H1 (cell line): Measurements from ENCODE around the gene TPO. TPM values are rescaled to one million over a fixed set of nuclear protein-coding genes. Genes with fewer than 3 reads are reported as not detected.

Experiments used
- CTCF ChIA-PET: fragments of 300-600 bp; sonication (Branson Sonifier 250); formaldehyde crosslinking; loops from one replicate; lab custom pipeline; 2021; ENCODE audit not compliant: partially characterized antibody; lab: Charles Lee
- POLR2A ChIA-PET: fragments of 300-600 bp; sonication (Branson Sonifier 250); formaldehyde crosslinking; loops from one replicate; lab custom pipeline; 2021; ENCODE audit warnings: inconsistent platforms; ENCODE audit not compliant: partially characterized antibody; lab: Charles Lee
- DNase-seq, 2 experiments: peaks; one replicate each; pipeline versions ENCODE4 v3.0.0 to v3.0.0-alpha.2; 2010 to 2022; ENCODE audit warnings: low spot score in 2 of 2, low read depth in 1 of 2, mixed read lengths in 1 of 2
- FAIRE-seq: peaks from 2 replicates; lab custom pipeline; 2011; peaks lifted over from hg19 to GRCh38; lab: Jason Lieb, UNC
- H2AFZ ChIP-seq: 2 replicates; pipeline ENCODE4 v1.8.1; 2012; ENCODE audit warnings: low read length, inconsistent platforms
- H2AK5ac ChIP-seq: 2 replicates; pipeline ENCODE4 v1.6.1; 2013; ENCODE audit warnings: low read depth, low read length
- H2BK120ac ChIP-seq: replicated peaks from 2 replicates; pipeline ENCODE3; 2013; ENCODE audit warnings: low read depth, low read length, inconsistent platforms
- H2BK12ac ChIP-seq: 2 replicates; pipeline ENCODE4 v1.6.1; 2013; ENCODE audit warnings: low read depth, low read length
- H2BK15ac ChIP-seq: 2 replicates; pipeline ENCODE4 v1.6.1; 2013; ENCODE audit warnings: low read length
- H2BK20ac ChIP-seq: 2 replicates; pipeline ENCODE4 v1.6.1; 2013; ENCODE audit warnings: low read length
- H2BK5ac ChIP-seq: 2 replicates; pipeline ENCODE4 v1.6.1; 2013; ENCODE audit warnings: low read depth, low read length
- H3K14ac ChIP-seq: 2 replicates; pipeline ENCODE4 v1.6.1; 2013; ENCODE audit warnings: inconsistent platforms; ENCODE audit not compliant: insufficient read length
- H3K18ac ChIP-seq: 2 replicates; pipeline ENCODE4 v1.6.1; 2013; ENCODE audit warnings: low read length; ENCODE audit errors: extremely low read depth
- H3K23ac ChIP-seq: 2 replicates; pipeline ENCODE4 v1.6.1; 2013; ENCODE audit warnings: inconsistent platforms; ENCODE audit not compliant: insufficient read length
- H3K23me2 ChIP-seq: 2 replicates; pipeline ENCODE4 v1.6.1; 2013; ENCODE audit warnings: low read depth, low read length
- H3K27ac ChIP-seq: 2 replicates; pipeline ENCODE4 v1.6.1; 2011; ENCODE audit warnings: low read depth, low read length, inconsistent platforms
- H3K27me3 ChIP-seq, 4 experiments: replicated peaks in 1 of 4; 1 replicate in 1 of 4; 2 replicates in 3 of 4; pipeline versions ENCODE4 v1.6.1 to v1.8.1; 2011 to 2013; ENCODE audit warnings: low read length in 3 of 4, mild to moderate bottlenecking in 3 of 4, inconsistent platforms in 2 of 4, mixed read lengths in 2 of 4, moderate library complexity in 1 of 4; ENCODE audit not compliant: control insufficient read depth in 3 of 4, insufficient read depth in 3 of 4; ENCODE audit errors: extremely low read depth in 1 of 4
- H3K36me3 ChIP-seq, 4 experiments: 2 replicates each; pipeline versions ENCODE4 v1.6.1 to v1.8.1; 2011 to 2013; ENCODE audit warnings: mild to moderate bottlenecking in 4 of 4, low read length in 3 of 4, moderate library complexity in 2 of 4, control low read depth in 1 of 4, inconsistent platforms in 1 of 4; ENCODE audit not compliant: insufficient read depth in 4 of 4, control insufficient read depth in 2 of 4
- H3K4ac ChIP-seq: replicated peaks from 2 replicates; pipeline ENCODE3; 2013; ENCODE audit warnings: low read length, low read depth, mixed read lengths, inconsistent platforms; ENCODE audit not compliant: insufficient read length
- H3K4me1 ChIP-seq, 4 experiments: replicated peaks in 1 of 4; 1 replicate in 1 of 4; 2 replicates in 3 of 4; pipeline versions ENCODE4 v1.6.1 to v1.8.1; 2011 to 2013; ENCODE audit warnings: low read length in 3 of 4, inconsistent platforms in 2 of 4, mixed read lengths in 1 of 4; ENCODE audit not compliant: insufficient read depth in 4 of 4, control insufficient read depth in 3 of 4
- H3K4me2 ChIP-seq, 2 experiments: 2 replicates each; pipeline versions ENCODE4 v1.6.1 to v1.8.1; 2011 to 2013; ENCODE audit warnings: low read depth in 2 of 2, low read length in 2 of 2, control low read depth in 1 of 2, inconsistent platforms in 1 of 2, mild to moderate bottlenecking in 1 of 2; ENCODE audit not compliant: insufficient read depth in 1 of 2
- H3K4me3 ChIP-seq, 4 experiments: fragments of 200-600, 300-600 bp in 1 of 4; sonication (generic), shearing (Covaris generic), sonication (Bioruptor Twin) in 1 of 4; 2 replicates each; pipeline versions ENCODE4 v1.5.1 to v1.8.1; 2011 to 2016; ENCODE audit warnings: low read length in 4 of 4, low read depth in 3 of 4, control low read depth in 2 of 4, inconsistent platforms in 2 of 4, mild to moderate bottlenecking in 2 of 4, mixed read lengths in 1 of 4, moderate library complexity in 1 of 4; ENCODE audit not compliant: insufficient read depth in 2 of 4; ENCODE audit errors: extremely low read depth in 1 of 4
- H3K56ac ChIP-seq: replicated peaks from 2 replicates; pipeline ENCODE3; 2013; ENCODE audit warnings: low read depth, mild to moderate bottlenecking, mixed read lengths, low read length, inconsistent platforms; ENCODE audit not compliant: insufficient read length
- H3K79me1 ChIP-seq: 2 replicates; pipeline ENCODE4 v1.6.1; 2013; ENCODE audit warnings: low read depth, low read length, control low read depth
- H3K79me2 ChIP-seq, 2 experiments: 2 replicates each; pipeline versions ENCODE4 v1.6.1 to v1.8.1; 2012 to 2013; ENCODE audit warnings: low read length in 2 of 2, mild to moderate bottlenecking in 2 of 2, inconsistent platforms in 1 of 2; ENCODE audit not compliant: insufficient read depth in 2 of 2, control insufficient read depth in 1 of 2
- H3K9ac ChIP-seq, 4 experiments: replicated peaks in 1 of 4; 1 replicate in 1 of 4; 2 replicates in 3 of 4; pipeline versions ENCODE4 v1.6.1 to v1.8.1; 2011 to 2013; ENCODE audit warnings: low read depth in 3 of 4, low read length in 3 of 4, control low read depth in 2 of 4, mild to moderate bottlenecking in 2 of 4, moderate library complexity in 2 of 4, inconsistent platforms in 1 of 4; ENCODE audit errors: extremely low read depth in 1 of 4
- H3K9me3 ChIP-seq, 2 experiments: 2 replicates each; pipeline versions ENCODE4 v1.6.1 to v1.8.1; 2012 to 2013; ENCODE audit warnings: mild to moderate bottlenecking in 2 of 2, moderate library complexity in 2 of 2, control low read depth in 1 of 2, inconsistent platforms in 1 of 2, low read depth in 1 of 2, low read length in 1 of 2, mixed read lengths in 1 of 2; ENCODE audit not compliant: insufficient read depth in 2 of 2
- H4K20me1 ChIP-seq, 2 experiments: replicated peaks in 1 of 2; 2 replicates each; pipeline versions ENCODE3 to v1.8.1; 2011 to 2013; ENCODE audit warnings: inconsistent platforms in 2 of 2, low read length in 2 of 2, mild to moderate bottlenecking in 1 of 2; ENCODE audit not compliant: insufficient read depth in 2 of 2, control insufficient read depth in 1 of 2
- H4K5ac ChIP-seq: 2 replicates; pipeline ENCODE4 v1.6.1; 2013; ENCODE audit warnings: low read length, low read depth, mixed read lengths, inconsistent platforms; ENCODE audit not compliant: insufficient read length
- H4K8ac ChIP-seq: 2 replicates; pipeline ENCODE4 v1.8.0; 2013; ENCODE audit warnings: mild to moderate bottlenecking, moderate library complexity, low read length, inconsistent platforms; ENCODE audit not compliant: insufficient read depth; ENCODE audit errors: extremely low read depth
- H4K91ac ChIP-seq: replicated peaks from 2 replicates; pipeline ENCODE3; 2013; ENCODE audit warnings: low read length, mixed read lengths, inconsistent platforms; ENCODE audit not compliant: insufficient read length
- BCL11A ChIP-seq, 2 experiments: IDR thresholded peaks; one replicate each; pipeline ENCODE4 v1.6.1; 2011; ENCODE audit warnings: low read depth in 2 of 2, low read length in 2 of 2, mild to moderate bottlenecking in 2 of 2
- CHD1 ChIP-seq: IDR thresholded peaks from 2 replicates; pipeline ENCODE4 v1.6.1; 2012; ENCODE audit warnings: low read depth, low read length, improper control_type of control experiment
- EP300 ChIP-seq, 2 experiments: IDR thresholded peaks; 1 replicate in 1 of 2; 2 replicates in 1 of 2; pipeline ENCODE4 v1.6.1; 2011 to 2012; ENCODE audit warnings: low read depth in 2 of 2, low read length in 2 of 2, mild to moderate bottlenecking in 2 of 2, borderline replicate concordance in 1 of 2, inconsistent platforms in 1 of 2, moderate library complexity in 1 of 2
- FOSL1 ChIP-seq: IDR thresholded peaks from 2 replicates; pipeline ENCODE4 v1.6.1; 2011; ENCODE audit warnings: mild to moderate bottlenecking, low read depth, low read length, moderate library complexity; ENCODE audit not compliant: insufficient read depth
- RBBP5 ChIP-seq: IDR thresholded peaks from 2 replicates; pipeline ENCODE4 v1.7.1; 2012; ENCODE audit warnings: low read depth, mild to moderate bottlenecking, inconsistent platforms, low read length, moderate library complexity, borderline replicate concordance
- SAP30 ChIP-seq: fragments of 300-600 bp; sonication (generic); IDR thresholded peaks from 2 replicates; pipeline ENCODE4 v1.7.1; 2012; ENCODE audit warnings: low read length, moderate library complexity, mild to moderate bottlenecking, inconsistent platforms; ENCODE audit not compliant: insufficient read depth, insufficient replicate concordance
- WGBS, 2 experiments: shearing (Covaris generic) in 1 of 2; methylation state at CpG; one replicate each; pipeline versions ENCODE4 v1.1.6 to v1.1.7; 2013 to 2015; ENCODE audit warnings: low lambda C conversion rate in 2 of 2, mixed read lengths in 2 of 2, inconsistent platforms in 1 of 2, low coverage in 1 of 2, missing lambda C conversion rate in 1 of 2; ENCODE audit not compliant: insufficient replicate concordance in 2 of 2, insufficient coverage in 1 of 2, insufficient read length in 1 of 2; ENCODE audit errors: extremely low coverage in 1 of 2, missing lambda C conversion rate in 1 of 2; 5-methylcytosine and 5-hydroxymethylcytosine counted together
- polyA plus RNA-seq, 7 experiments: library from polyadenylated mRNA; depleted of rRNA in 3 of 7; stranded (reverse) in 5 of 7; unstranded in 2 of 7; fragments of >200 nt in 5 of 7; fragments of 200-250 nt in 2 of 7; gene quantifications; 1 replicate in 5 of 7; 2 replicates in 1 of 7; 4 replicates in 1 of 7; pipeline versions ENCODE4 v1.2.1 to v1.2.3, GENCODE V29; 2011 to 2013; ENCODE audit warnings: missing spikeins in 2 of 7, mixed read lengths in 2 of 7
- total RNA-seq: library from RNA; stranded (reverse); fragmentation: NEBNext Ultra II Directional; extraction: Animal tissue kit (Norgen Biotek cat#: 25700); gene quantifications from 2 replicates; pipeline ENCODE4 v1.2.1, GENCODE V29; 2021

TPO gene
- total and polyA plus RNA-seq, 2 of the 8 experiments (the other 6 are each of a cell fraction or from before 2014, with no cell fraction given), result not detected

DNA sequence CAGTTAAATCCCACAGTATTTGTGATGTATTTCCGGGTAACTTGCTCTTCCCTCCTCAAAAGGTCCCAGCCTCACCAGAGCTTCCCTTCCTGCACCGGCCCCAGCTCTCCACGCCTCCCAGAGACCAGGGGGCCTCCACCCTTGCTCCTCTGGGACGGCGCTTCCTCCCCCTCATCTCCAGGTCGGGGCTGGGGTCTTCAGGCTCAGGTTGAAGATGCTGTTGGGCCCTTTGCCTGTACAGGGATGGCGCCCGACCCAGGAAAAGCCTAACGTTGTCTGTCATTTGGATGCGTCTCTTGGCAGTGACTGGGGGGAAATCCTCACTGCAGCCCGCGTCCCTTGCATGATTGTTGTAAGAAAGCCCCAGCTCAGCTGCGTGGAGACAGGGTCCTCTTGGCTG is 126.7 kb downstream of the TPO start:
- Histone ChIP-seq H2AFZ (no peak overlapping the region), H3K27ac (no peak overlapping the region), H3K79me1 (no peaks in the 10 kb centered on the region), H4K5ac (no peak overlapping the region), H2BK5ac (no peak overlapping the region), H3K27me3 (no peaks in the 10 kb centered on the region), H3K79me2 (no peaks in the 10 kb centered on the region), H2BK20ac (no peak overlapping the region), H2BK12ac (no peak overlapping the region), H3K18ac (no peak overlapping the region), H4K91ac (no peak overlapping the region), H2BK15ac (no peak overlapping the region), H2BK120ac (no peak overlapping the region), H4K20me1 (peaks cover 2% of the 10 kb centered on the region in 2 experiments), H3K9me3 (no peaks in the 10 kb centered on the region), H3K14ac (no peak overlapping the region), H3K9ac (no peak overlapping the region), H3K4ac (no peak overlapping the region), H3K36me3 (no peaks in the 10 kb centered on the region)
- CTCF ChIA-PET, result interaction anchor here (0.6 to 3.6 kb wide), 10 partner anchors 10 to 1476 kb away, joined by 3 to 29 read pairs (median 4); no protein-coding TSS in a partner anchor
- FAIRE-seq, result no peak
- WGBS, 2 experiments, result 84% methylated on average over 13 of the region's 13 CpGs; no CpG with 5 or more reads in 1 of the 2 experiments
- TF ChIP-seq RBBP5, result no peak
- no peak for TF ChIP-seq BCL11A (IDR thresholded peaks at IDR 0.05; ENCODE audit: low read depth in 2 of 2, low read length in 2 of 2)
- TF ChIP-seq SAP30, result no peak
- TF ChIP-seq FOSL1, result no peak
- no peak for TF ChIP-seq CHD1
- no peak for TF ChIP-seq EP300 (IDR thresholded peaks at IDR 0.05; ENCODE audit: borderline replicate concordance in 1 of 2, low read depth in 2 of 2, low read length in 2 of 2)
- TF ChIP-seq, all 59 proteins: peak for 0
- no peak overlapping the region for H3K23ac ChIP-seq
- H3K56ac ChIP-seq, result no peak overlapping the region
- no peaks in the 10 kb centered on the region for H3K4me1 ChIP-seq
- H3K4me3 ChIP-seq, result no peak overlapping the region
- DNase-seq, result peak in 1 of 2 experiments; percentile 41
- no peak overlapping the region for H4K8ac ChIP-seq
- no peak overlapping the region for H3K4me2 ChIP-seq
- H3K23me2 ChIP-seq, result no peaks in the 10 kb centered on the region
- no peak overlapping the region for H2AK5ac ChIP-seq
- POLR2A ChIA-PET, result no interaction called here
